A673 (cell line): ENCODE measurements around the gene PRR15L. TPM values are rescaled to one million over a fixed set of nuclear protein-coding genes. Genes with fewer than 3 reads are reported as not detected.

ENCODE experiments used
- BruUV-seq: library from RNA; stranded (reverse); fragments of 400-500 nt; replicated peaks from 2 replicates; lab custom pipeline; 2021; lab: Mats Ljungman, UMichigan
- CTCF ChIA-PET: fragments of 300-600 bp; sonication (Branson Sonifier 250); formaldehyde crosslinking; loops from one replicate; lab custom pipeline; 2022; ENCODE audit warnings: antibody characterized with exemption; lab: Charles Lee
- POLR2A ChIA-PET: fragments of 300-600 bp; sonication (Branson Sonifier 250); formaldehyde crosslinking; loops from one replicate; lab custom pipeline; 2022; ENCODE audit warnings: antibody characterized with exemption; ENCODE audit not compliant: low non-redundant PET; lab: Charles Lee
- DNase-seq: peaks from one replicate; pipeline ENCODE4 v3.0.0-alpha.2; 2015; ENCODE audit warnings: low spot score
- H3K27ac ChIP-seq: fragments of 200-600 bp; sonication (generic); 2 replicates; pipeline ENCODE4 v1.5.1; 2016; ENCODE audit warnings: mixed run types, low read depth, mild to moderate bottlenecking, mixed read lengths, antibody characterized with exemption, low read length; ENCODE audit not compliant: poor library complexity, severe bottlenecking
- H3K27me3 ChIP-seq: fragments of 200-600 bp; sonication (generic); replicated peaks from 2 replicates; pipeline ENCODE4 v1.6.1; 2017; ENCODE audit warnings: mixed run types, low read depth, mild to moderate bottlenecking, mixed read lengths, antibody characterized with exemption, low read length; ENCODE audit not compliant: insufficient read depth, poor library complexity
- H3K36me3 ChIP-seq: fragments of 200-600 bp; sonication (generic); 2 replicates; pipeline ENCODE4 v1.6.1; 2016; ENCODE audit warnings: mixed run types, mild to moderate bottlenecking, mixed read lengths, antibody characterized with exemption, low read length; ENCODE audit not compliant: insufficient read depth, poor library complexity, severe bottlenecking
- H3K4me1 ChIP-seq: fragments of 200-600 bp; sonication (generic); 2 replicates; pipeline ENCODE4 v1.6.1; 2017; ENCODE audit warnings: mixed run types, mild to moderate bottlenecking, mixed read lengths, antibody characterized with exemption, low read length; ENCODE audit not compliant: insufficient read depth, poor library complexity, severe bottlenecking
- H3K4me3 ChIP-seq: fragments of 200-600 bp; sonication (generic); 2 replicates; pipeline ENCODE4 v1.5.1; 2016; ENCODE audit warnings: low read depth, mixed run types, mild to moderate bottlenecking, mixed read lengths, low read length; ENCODE audit not compliant: poor library complexity, severe bottlenecking
- H3K9me3 ChIP-seq: fragments of 200-600 bp; sonication (generic); 2 replicates; pipeline ENCODE4 v1.6.1; 2016; ENCODE audit warnings: mixed run types, low read depth, mild to moderate bottlenecking, mixed read lengths, antibody characterized with exemption, low read length; ENCODE audit not compliant: poor library complexity, severe bottlenecking
- CTCF ChIP-seq: fragments of 300-800, 200-600 bp; sonication (generic); conservative IDR thresholded peaks from 2 replicates; pipeline ENCODE4 v1.5.1; 2017; ENCODE audit warnings: low read depth, mild to moderate bottlenecking, antibody characterized with exemption, low read length, moderate library complexity, mixed read lengths
- EZH2 ChIP-seq: fragments of 200-600 bp; sonication (generic); IDR thresholded peaks from 2 replicates; pipeline ENCODE4 v1.6.1; 2017; ENCODE audit warnings: borderline replicate concordance, low read depth, mild to moderate bottlenecking, mixed read lengths, antibody characterized with exemption, low read length; ENCODE audit not compliant: poor library complexity, severe bottlenecking
- intact Hi-C: fragments of 100-400 bp; cut with micrococcal nuclease; formaldehyde crosslinking; loops from one replicate; pipeline ENCODE4 v1.10.0; 2022; ENCODE audit not compliant: unreplicated experiment
- total RNA-seq: library from RNA; stranded (reverse); gene quantifications from 2 replicates; pipeline ENCODE4 v1.2.3, GENCODE V29; 2021

The PRR15L gene
- total RNA-seq, 1 experiment from 2014 or later: not detected

GRCh38 chr17:47996201-47996600 is 38.5 kb upstream of the PRR15L start:
- Histone ChIP-seq H3K36me3 (no peaks in the 10 kb centered on the region), H3K4me3 (no peak overlapping the region), H3K4me1 (peaks cover 17% of the 10 kb centered on the region), H3K9me3 (no peaks in the 10 kb centered on the region), H3K27me3 (no peaks in the 10 kb centered on the region), H3K27ac (no peak overlapping the region)
- ChIA-PET CTCF (no interaction called here), POLR2A (no interaction called here)
- DNase-seq: no peak
- no TSS peak for BruUV-seq
- intact Hi-C loops: no loop called here
- TF ChIP-seq EZH2 (no peak), CTCF (no peak)

DNA sequence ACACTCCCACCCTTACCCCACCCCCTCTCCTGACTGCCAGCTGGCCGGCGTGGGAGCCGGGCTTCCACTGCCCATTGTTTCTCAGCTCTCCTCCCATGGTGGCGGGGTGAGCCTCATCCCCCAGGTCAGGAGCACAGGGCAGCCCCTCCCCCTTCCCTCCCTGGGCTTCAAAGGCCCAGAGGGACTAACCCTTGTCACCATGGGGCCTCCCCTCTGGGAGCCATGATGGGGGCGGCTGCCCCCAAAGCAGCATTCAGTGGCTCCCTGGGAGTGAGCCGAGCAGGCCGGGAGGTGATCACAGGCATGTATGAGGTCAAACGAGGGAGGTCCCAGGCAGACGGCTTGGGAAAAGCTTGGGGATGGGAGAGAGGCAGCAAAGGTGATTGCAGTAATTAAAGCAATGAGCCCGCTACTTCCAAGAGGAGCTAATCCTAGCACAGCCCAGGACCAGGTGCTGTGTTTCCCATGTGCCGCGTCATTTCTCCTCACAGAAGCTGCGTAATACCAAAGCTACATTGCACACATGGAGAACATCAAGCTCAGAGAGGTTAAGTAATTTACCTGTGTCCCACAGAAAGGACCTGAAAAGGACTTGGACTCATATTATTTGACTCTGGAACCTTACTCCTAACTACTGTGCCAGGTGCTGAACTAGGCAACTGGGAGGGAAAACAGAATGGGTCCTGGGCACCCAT is 37.7 kb upstream of the PRR15L start:
- Histone ChIP-seq H3K4me1 (peaks cover 14% of the 10 kb centered on the region), H3K27ac (no peak overlapping the region), H3K27me3 (no peaks in the 10 kb centered on the region), H3K4me3 (no peak overlapping the region), H3K36me3 (no peaks in the 10 kb centered on the region), H3K9me3 (no peaks in the 10 kb centered on the region)
- BruUV-seq: no TSS peak
- DNase-seq: no peak
- intact Hi-C loops: no loop called here
- POLR2A ChIA-PET: no interaction called here
- CTCF ChIA-PET: no interaction called here
- TF ChIP-seq CTCF: no peak
- TF ChIP-seq EZH2: no peak

DNA sequence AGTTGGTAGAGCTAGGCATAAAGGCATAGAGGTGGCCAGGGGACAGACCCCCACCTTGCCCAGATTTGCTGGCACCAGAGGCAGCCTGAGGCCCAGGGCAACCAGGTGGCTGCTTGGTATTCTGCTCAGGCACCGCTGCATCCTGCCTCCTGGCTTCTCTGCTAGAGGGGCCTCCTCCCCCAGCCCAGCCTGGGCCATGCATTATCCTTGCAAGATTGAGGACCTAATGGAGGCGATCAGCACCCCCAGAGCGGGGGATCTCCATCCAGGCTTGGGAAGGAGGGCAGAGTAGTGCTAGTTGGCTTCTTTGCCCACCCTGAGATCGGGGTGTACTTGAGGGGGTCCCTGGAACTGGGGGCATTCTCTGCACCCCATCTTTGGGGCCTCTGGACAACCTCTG is 37.0 kb upstream of the PRR15L start:
- no peaks in the 10 kb centered on the region for H3K9me3 ChIP-seq
- intact Hi-C loops: no loop called here
- ChIA-PET CTCF (no interaction called here), POLR2A (no interaction called here)
- H3K4me1 ChIP-seq: peaks cover 7% of the 10 kb centered on the region
- TF ChIP-seq EZH2: no peak
- no peak for TF ChIP-seq CTCF
- no peaks in the 10 kb centered on the region for H3K27me3 ChIP-seq
- H3K36me3 ChIP-seq: no peaks in the 10 kb centered on the region
- DNase-seq: no peak
- no peak overlapping the region for H3K27ac ChIP-seq
- no TSS peak for BruUV-seq
- no peak overlapping the region for H3K4me3 ChIP-seq
